ENCODE results near the gene CMTM8.

Gene CMTM8

GRCh38 chr3:32309654-32310242 lies 71.3 kb downstream of the CMTM8 start:
- no peak for DNase-seq

- DNase-seq, result no peak
These were observed 71.9 kb downstream of the CMTM8 start for GRCh38 chr3:32310336-32310735.

DNA sequence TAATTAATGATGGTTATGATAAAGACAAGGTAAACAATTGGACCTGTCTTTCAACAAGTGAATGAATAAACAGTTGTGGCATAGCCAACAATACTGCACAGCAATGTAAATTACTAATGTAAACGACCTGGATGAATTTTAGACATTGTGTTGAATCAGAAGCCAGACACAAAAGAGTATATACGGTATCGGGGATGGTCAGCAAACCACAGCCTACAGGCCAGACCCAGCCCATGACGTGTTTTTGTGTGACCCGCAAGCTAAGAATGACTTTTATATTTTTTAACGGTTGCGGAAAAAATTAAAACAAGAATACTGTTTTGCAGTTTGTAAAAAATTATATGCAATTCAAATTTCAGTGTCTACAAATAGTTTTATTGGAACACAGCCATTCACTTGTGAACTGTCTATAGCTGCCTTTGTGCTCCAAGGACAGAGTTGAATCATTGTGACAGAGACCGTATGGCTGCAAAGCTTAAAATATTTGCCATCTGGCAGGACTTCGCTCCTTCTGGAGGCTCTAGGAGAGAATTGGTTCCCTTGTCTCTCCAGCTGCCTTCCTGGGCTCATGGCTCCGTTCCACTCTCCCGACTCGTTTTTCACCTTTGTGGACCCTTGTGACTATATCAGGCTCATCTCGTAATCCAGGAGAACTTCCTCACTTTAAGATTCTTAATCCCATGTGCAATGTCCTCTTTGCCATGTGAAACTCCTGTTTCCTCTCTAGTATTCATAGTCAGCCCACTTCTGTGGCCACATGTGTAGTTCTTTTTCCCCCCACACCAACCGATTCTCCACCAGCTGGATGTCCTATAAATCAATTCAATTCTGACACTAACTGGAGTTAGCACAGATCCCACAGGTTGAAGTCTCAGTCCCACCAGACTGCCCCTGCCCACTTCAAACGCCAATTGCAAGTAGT lies 72.7 kb downstream of the CMTM8 start:
- no peak for DNase-seq

DNA sequence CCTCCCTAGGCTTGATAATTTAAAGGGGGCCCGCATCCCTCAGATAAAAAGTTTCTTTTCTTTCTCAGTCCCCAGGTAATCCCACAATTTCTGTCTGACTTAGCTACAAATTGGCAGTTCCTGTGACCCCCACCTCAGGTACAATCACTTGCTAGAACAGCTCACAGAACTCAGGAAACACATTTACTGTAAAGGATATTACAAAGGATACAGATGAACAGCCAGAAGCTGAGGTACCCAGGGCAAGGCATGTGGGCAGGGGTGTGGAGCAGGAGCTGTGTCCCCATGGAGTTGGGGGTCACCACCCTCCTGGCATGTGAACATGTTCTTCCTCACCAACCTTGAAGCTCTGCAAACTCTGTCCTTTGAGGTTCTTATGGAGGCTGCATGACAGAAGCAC lies 73.8 kb downstream of the CMTM8 start:
- no peak for DNase-seq

GRCh38 chr3:32313169-32313568 lies 74.7 kb downstream of the CMTM8 start:
- no peak for DNase-seq

- DNase-seq, result peak; percentile 17
These were observed 75.4 kb downstream of the CMTM8 start for GRCh38 chr3:32313723-32314473.

DNA sequence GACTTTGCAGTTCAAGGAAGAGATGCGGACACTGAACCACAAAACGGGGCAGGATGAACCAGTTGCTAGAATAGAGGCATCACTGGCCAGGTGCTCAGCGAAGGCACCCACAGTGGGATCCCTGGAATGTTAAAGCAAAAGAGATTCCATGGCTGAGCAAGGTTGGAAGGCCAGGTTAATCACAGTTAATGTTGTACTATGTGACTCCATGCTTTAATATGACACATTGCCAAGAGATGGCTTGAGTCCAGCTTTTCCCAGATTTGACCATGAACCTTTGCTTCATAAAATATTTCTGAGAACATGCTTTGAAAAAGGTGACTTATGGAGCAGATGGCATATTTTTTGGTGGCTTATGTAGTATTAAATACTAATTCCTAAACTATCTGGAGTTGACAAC lies 77.0 kb downstream of the CMTM8 start:
- no peak for DNase-seq

DNA sequence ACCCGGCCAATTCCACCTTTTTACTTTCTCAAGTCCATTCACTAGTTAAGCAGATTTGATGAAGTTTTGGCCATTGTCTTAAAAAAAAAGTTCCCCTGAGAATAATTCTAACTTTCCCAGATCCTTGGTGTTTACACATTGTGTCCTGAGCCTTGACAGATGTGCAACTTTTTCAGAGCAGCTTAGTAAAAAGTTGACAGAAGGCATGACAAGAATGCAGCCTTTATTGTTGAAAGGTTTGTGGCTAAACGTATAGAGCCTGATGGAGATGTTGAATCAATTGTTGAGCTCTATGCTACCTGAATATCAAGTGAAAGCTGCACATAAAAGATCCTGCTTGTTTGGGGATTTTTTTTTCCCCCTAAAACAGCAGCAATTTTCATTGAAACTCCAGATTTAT lies 77.8 kb downstream of the CMTM8 start:
- DNase-seq, result no peak

DNA sequence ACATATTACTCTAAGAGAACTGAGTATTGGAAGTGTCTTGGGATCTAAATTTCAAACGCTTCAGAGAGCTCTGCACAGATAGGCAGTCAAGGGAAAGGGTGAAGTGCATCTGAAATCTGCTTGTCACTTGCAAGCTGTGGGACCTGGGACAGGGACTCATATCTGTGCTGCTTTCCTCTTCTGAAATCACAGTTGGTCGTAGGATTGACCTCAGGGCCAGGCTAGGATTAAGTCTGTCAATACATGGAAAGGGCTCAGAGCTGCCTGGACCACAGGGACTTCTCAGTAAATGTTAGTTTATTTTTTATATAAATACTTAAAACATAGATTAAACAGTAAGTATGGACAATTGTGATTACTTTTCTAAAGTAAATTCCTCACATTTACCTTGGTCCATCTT lies 78.5 kb downstream of the CMTM8 start:
- no peak for DNase-seq

- DNase-seq, result no peak
These were observed 81.1 kb downstream of the CMTM8 start for GRCh38 chr3:32319607-32320006.

DNA sequence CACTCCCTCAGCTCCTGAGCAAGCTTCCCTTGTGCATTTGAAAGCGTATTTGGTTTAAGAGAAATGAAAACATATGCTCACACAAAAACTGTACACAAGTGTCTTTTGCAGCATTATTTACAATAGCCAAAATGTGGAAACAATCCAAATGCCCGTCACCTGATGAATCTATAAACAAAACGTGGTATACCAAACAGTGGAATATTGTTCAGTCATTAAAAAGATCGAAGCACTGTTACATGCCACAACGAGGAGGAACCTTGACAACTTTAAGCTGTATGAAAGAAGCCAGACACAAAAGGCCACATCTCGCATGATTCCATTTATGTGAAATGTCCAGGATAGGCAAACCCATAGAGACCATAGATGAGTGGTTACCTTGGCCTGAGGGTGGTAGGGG lies 81.6 kb downstream of the CMTM8 start:
- DNase-seq, result no peak

- DNase-seq, result no peak
These were observed 82.8 kb downstream of the CMTM8 start for GRCh38 chr3:32321095-32321790.

GRCh38 chr3:32322311-32322710 lies 83.8 kb downstream of the CMTM8 start:
- DNase-seq, result no peak

- DNase-seq, result no peak
These were observed 85.1 kb downstream of the CMTM8 start for GRCh38 chr3:32323604-32324003.

DNA sequence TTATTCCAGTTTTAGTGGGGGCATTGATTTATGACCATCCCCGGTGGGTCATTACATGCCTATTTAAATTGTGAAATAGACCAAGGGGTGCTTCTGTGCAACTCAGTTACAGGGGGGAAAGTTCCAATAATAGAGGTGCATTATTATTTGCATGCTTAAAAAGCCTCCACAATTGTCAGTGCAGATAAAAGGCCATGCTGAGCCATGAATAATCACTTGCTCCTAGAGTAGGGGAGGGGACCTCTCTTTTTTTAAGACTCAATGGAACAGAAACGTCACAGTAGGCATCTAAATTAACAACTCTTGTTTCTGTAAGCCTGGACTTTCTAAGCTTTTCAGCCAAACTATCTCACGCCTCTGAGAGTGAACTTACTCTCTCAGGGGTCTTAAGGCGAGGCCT lies 86.7 kb downstream of the CMTM8 start:
- DNase-seq, result no peak

- no peak for DNase-seq
These were observed 87.4 kb downstream of the CMTM8 start for GRCh38 chr3:32325927-32326326.

- no peak for DNase-seq
These were observed 88.3 kb downstream of the CMTM8 start for GRCh38 chr3:32326795-32327194.

DNA sequence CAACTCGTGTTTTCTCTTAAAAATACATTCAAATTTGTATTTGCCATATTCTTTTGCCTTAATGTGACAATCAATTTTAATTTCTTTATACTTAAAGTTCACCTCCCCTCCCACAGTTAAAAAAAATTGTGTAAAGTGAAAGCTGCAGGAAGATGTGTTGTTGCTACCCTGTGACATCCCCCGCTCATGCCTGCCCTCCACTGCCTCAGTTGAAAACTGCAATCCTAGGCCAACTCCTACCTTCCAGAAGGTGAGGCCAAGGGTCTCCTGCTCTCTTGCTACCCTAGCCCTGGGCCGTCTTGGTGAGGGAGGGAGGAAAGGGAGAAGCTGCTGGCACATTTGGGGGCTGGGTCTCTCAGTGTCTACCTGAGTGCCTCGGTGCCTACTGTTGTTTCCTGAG lies 96.2 kb downstream of the CMTM8 start:
- no peak for DNase-seq

DNA sequence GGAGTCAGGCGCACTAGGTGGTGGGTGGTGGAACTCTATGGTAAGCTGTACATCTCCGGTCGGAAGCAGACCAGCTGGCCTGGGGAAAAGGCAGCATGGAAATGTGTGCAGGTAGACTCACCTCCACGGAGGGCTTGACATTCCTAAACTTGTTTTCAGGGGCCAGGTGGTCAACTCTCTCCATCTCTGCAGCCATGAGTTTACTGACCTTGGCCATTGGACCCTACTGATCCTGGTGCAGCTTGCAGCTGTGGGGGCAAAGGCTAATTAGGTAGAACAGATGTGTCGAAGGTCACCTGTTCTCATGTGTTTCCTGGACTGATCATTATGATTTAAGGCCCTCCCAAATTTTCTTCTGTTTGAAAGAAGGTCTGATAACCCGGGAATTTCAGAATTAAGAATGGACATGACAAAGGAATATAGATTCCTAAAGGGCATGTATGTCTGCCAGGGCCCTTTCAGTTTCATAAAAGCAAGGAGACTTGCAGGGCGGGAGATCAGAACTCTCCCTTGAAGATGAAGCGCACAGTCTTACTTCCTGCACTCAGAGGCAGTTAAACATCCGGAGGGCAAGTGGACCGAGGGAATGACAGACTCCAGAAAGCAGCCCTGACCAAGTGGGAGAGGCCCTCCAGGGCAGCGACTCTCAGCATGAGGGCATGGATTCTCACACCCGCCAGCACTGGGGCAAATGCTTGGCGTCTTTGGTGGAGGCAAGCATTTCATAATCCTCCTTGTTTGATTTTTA lies 97.1 kb downstream of the CMTM8 start:
- no peak for DNase-seq

GRCh38 chr3:32336113-32336498 lies 97.6 kb downstream of the CMTM8 start:
- DNase-seq, result no peak

DNA sequence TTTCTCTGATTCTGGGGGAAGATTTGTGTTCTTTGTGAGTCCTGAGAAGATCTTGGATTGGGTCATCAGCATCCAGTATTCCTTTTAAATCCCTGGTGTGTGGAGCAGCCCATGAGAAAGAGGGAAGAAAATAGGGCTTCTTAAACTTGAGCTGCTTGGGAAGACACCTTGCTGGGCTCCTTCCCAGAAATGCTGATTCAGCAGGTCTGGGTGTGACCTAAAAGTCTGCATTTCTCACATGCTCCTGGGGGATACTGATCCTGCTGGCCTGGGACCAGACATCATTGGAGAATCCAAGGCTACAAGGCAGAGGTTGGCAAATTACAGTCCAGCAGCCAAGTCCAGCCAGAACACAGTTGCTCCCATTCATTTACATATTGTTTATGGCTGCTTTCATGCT lies 99.0 kb downstream of the CMTM8 start:
- no peak for DNase-seq

DNA sequence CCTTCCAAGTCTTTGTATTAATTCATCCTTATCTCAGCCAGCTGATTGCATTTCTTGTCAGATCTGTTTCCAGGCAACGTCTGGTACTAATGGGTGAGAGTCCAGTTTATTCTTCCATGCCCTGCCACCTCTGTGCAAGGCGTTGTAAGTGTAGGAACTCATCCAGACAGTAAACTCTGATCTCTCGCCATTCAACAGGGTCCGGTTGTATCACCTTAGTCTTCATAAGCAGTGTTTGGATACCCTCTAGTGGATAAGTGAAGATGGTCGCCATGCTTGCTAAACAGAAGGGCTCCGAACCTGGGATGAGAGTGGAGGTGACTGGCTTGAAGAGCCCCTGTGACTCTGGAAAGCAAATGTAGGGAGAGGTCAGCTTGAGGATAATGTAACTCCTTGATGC lies 101.6 kb downstream of the CMTM8 start:
- peak; percentile 36 for DNase-seq
